Parathyroid adenoma (tissue), 2 donors: ENCODE results near the gene ASB9.

Experiments
- H2AFZ ChIP-seq: fragments of 300-600 bp; sonication (generic); one replicate; pipeline ENCODE4 v1.7.0; 2017; ENCODE audit warnings: antibody characterized with exemption, mild to moderate bottlenecking
- H3K27ac ChIP-seq: fragments of 300-600 bp; sonication (generic); one replicate; pipeline ENCODE4 v1.7.0; 2017
- H3K27me3 ChIP-seq: fragments of 300-600 bp; sonication (generic); one replicate; pipeline ENCODE4 v1.7.0; 2017; ENCODE audit warnings: low read length; ENCODE audit not compliant: control insufficient read depth, insufficient read depth
- H3K36me3 ChIP-seq: fragments of 300-600 bp; sonication (generic); one replicate; pipeline ENCODE4 v1.7.0; 2017; ENCODE audit warnings: low read length; ENCODE audit not compliant: control insufficient read depth, insufficient read depth
- H3K4me1 ChIP-seq: fragments of 300-600 bp; sonication (generic); one replicate; pipeline ENCODE4 v1.7.0; 2017; ENCODE audit warnings: control low read depth
- H3K4me2 ChIP-seq: fragments of 300-600 bp; sonication (generic); one replicate; pipeline ENCODE4 v1.7.0; 2017; ENCODE audit warnings: low read length
- H3K4me3 ChIP-seq: fragments of 300-600 bp; sonication (generic); one replicate; pipeline ENCODE4 v1.7.0; 2017; ENCODE audit warnings: low read depth, low read length
- H3K79me2 ChIP-seq: fragments of 300-600 bp; sonication (generic); one replicate; pipeline ENCODE4 v1.7.0; 2017; ENCODE audit warnings: control low read depth
- H3K9ac ChIP-seq: fragments of 300-600 bp; sonication (generic); one replicate; pipeline ENCODE4 v1.7.0; 2017; ENCODE audit warnings: mild to moderate bottlenecking
- H3K9me3 ChIP-seq: fragments of 300-600 bp; sonication (generic); one replicate; pipeline ENCODE4 v1.7.0; 2017; ENCODE audit warnings: low read length; ENCODE audit not compliant: control insufficient read depth
- CTCF ChIP-seq: fragments of 300-600 bp; sonication (generic); IDR thresholded peaks from one replicate; pipeline ENCODE4 v1.7.0; 2017; ENCODE audit warnings: antibody characterized with exemption, mild to moderate bottlenecking
- donor health status: primary hyperparathyroidism.

ASB9 gene

GRCh38 chrX:15245896-15246295, 24.0 kb downstream of the ASB9 start:
- no peaks in the 10 kb centered on the region for H3K27me3 ChIP-seq
- no peak overlapping the region for H3K4me2 ChIP-seq
- no peak overlapping the region for H3K4me3 ChIP-seq
- no peaks in the 10 kb centered on the region for H3K4me1 ChIP-seq
- TF ChIP-seq CTCF: no peak
- no peak overlapping the region for H2AFZ ChIP-seq
- no peak overlapping the region for H3K27ac ChIP-seq
- no peaks in the 10 kb centered on the region for H3K79me2 ChIP-seq
- no peaks in the 10 kb centered on the region for H3K9me3 ChIP-seq
- no peak overlapping the region for H3K9ac ChIP-seq
- H3K36me3 ChIP-seq: no peaks in the 10 kb centered on the region

DNA sequence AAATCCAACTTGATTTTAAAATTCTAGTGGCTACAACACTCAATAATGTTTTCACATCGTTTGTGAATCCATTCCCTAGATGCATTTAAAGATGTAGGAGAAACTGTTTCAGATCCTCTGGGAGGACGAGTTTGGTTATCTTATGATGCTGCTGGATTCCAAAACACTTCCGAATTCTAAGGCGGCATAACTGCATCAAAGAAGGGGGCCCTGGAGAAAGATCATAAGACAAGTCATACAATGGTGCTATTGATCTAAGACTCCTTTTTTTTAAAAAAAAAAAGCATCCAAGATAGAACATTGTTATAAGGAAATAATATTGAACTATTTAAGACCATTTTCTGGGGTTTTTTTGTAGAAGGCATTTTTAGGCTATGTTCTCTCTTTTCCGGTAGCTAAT, 25.5 kb downstream of the ASB9 start:
- H3K36me3 ChIP-seq: no peaks in the 10 kb centered on the region
- H3K27me3 ChIP-seq: no peaks in the 10 kb centered on the region
- no peak overlapping the region for H3K4me3 ChIP-seq
- no peak overlapping the region for H3K4me2 ChIP-seq
- no peak overlapping the region for H2AFZ ChIP-seq
- no peak for TF ChIP-seq CTCF
- no peaks in the 10 kb centered on the region for H3K79me2 ChIP-seq
- H3K9ac ChIP-seq: no peak overlapping the region
- H3K4me1 ChIP-seq: no peaks in the 10 kb centered on the region
- H3K27ac ChIP-seq: no peak overlapping the region
- H3K9me3 ChIP-seq: no peaks in the 10 kb centered on the region

- peak; percentile 21 for TF ChIP-seq CTCF
- Histone ChIP-seq H3K79me2 (no peaks in the 10 kb centered on the region), H3K36me3 (no peaks in the 10 kb centered on the region), H3K9ac (no peak overlapping the region), H3K9me3 (no peaks in the 10 kb centered on the region), H3K27me3 (no peaks in the 10 kb centered on the region), H3K4me2 (no peak overlapping the region), H2AFZ (no peak overlapping the region), H3K4me1 (no peaks in the 10 kb centered on the region), H3K27ac (no peak overlapping the region), H3K4me3 (no peak overlapping the region)
These were observed 26.9 kb downstream of the ASB9 start for GRCh38 chrX:15242899-15243555.

DNA sequence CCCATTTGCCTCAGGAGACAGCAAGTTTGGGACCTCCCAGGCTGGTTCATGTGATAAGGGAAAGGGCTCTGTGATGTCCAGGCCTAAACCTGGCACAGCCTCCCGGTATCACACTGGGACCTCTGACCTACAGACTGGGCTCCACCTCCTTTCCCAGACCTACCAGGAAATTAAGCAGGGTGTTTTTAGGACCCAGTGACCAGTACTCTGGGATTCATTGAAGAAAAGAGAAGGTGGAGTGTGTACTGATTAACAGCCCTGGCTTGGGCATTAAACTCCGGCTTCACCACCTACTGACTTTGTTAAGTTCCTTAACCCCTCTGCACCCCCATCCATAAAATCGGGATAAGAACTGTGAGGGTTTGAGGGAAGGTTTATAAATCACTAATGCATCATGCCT, 28.6 kb downstream of the ASB9 start:
- Histone ChIP-seq H3K4me1 (no peaks in the 10 kb centered on the region), H3K27me3 (no peaks in the 10 kb centered on the region), H3K9ac (no peak overlapping the region), H3K9me3 (no peaks in the 10 kb centered on the region), H3K36me3 (no peaks in the 10 kb centered on the region), H3K27ac (no peak overlapping the region), H2AFZ (no peak overlapping the region), H3K4me3 (no peak overlapping the region), H3K79me2 (no peaks in the 10 kb centered on the region), H3K4me2 (no peak overlapping the region)
- no peak for TF ChIP-seq CTCF

- Histone ChIP-seq H2AFZ (no peak overlapping the region), H3K4me1 (no peaks in the 10 kb centered on the region), H3K9me3 (no peaks in the 10 kb centered on the region), H3K79me2 (no peaks in the 10 kb centered on the region), H3K27me3 (no peaks in the 10 kb centered on the region), H3K4me2 (no peak overlapping the region), H3K4me3 (no peak overlapping the region), H3K9ac (no peak overlapping the region), H3K27ac (no peak overlapping the region), H3K36me3 (no peaks in the 10 kb centered on the region)
- no peak for TF ChIP-seq CTCF
These were observed 29.5 kb downstream of the ASB9 start for GRCh38 chrX:15240414-15240813.
